Calu3 (cell line): ENCODE measurements around the gene LDLRAD3. TPM values are rescaled to one million over a fixed set of nuclear protein-coding genes. Genes with fewer than 3 reads are reported as not detected.

Experiments used
- Bru-seq: library from RNA; stranded (reverse); fragments of 400-500 nt; gene quantifications from one replicate; lab custom pipeline; 2021; lab: Mats Ljungman, UMichigan
- BruChase-seq, 2 experiments: library from RNA; stranded (reverse); fragments of 400-500 nt; gene quantifications; one replicate each; lab custom pipeline; 2021; lab: Mats Ljungman, UMichigan
- BruUV-seq: library from RNA; stranded (reverse); fragments of 400-500 nt; replicated peaks from 2 replicates; lab custom pipeline; 2021; lab: Mats Ljungman, UMichigan
- CTCF ChIA-PET: fragments of 300-600 bp; sonication (Branson Sonifier 250); formaldehyde crosslinking; loops from one replicate; lab custom pipeline; 2022; ENCODE audit warnings: antibody characterized with exemption; lab: Charles Lee
- DNase-seq: peaks from one replicate; pipeline ENCODE4 v3.0.0; 2022
- H3K27ac Mint-ChIP-seq: one replicate; pipeline ENCODE4 v1.8.0; 2022; ENCODE audit warnings: mixed read lengths; ENCODE audit not compliant: unreplicated experiment
- H3K27me3 Mint-ChIP-seq: one replicate; pipeline ENCODE4 v1.8.0; 2022; ENCODE audit warnings: mixed read lengths; ENCODE audit not compliant: unreplicated experiment
- H3K36me3 Mint-ChIP-seq: one replicate; pipeline ENCODE4 v1.8.0; 2022; ENCODE audit warnings: mild to moderate bottlenecking, moderate library complexity, mixed read lengths; ENCODE audit not compliant: insufficient read depth, unreplicated experiment
- H3K4me1 Mint-ChIP-seq: one replicate; pipeline ENCODE4 v1.8.0; 2022; ENCODE audit warnings: mild to moderate bottlenecking, low read depth, mixed read lengths; ENCODE audit not compliant: unreplicated experiment
- H3K4me3 Mint-ChIP-seq: one replicate; pipeline ENCODE4 v1.8.0; 2022; ENCODE audit warnings: mild to moderate bottlenecking, low read depth, moderate library complexity, mixed read lengths; ENCODE audit not compliant: unreplicated experiment
- H3K9me3 Mint-ChIP-seq: one replicate; pipeline ENCODE4 v1.8.0; 2022; ENCODE audit warnings: low read depth, mixed read lengths; ENCODE audit not compliant: unreplicated experiment
- CTCF ChIP-seq: fragments of 200-600 bp; IDR thresholded peaks from one replicate; pipeline ENCODE4 v1.8.0; 2022; ENCODE audit warnings: antibody characterized with exemption; ENCODE audit not compliant: unreplicated experiment
- intact Hi-C: fragments of 100-400 bp; cut with micrococcal nuclease; formaldehyde crosslinking; loops from one replicate; pipeline ENCODE4 v1.10.0; 2022; ENCODE audit not compliant: unreplicated experiment
- long read RNA-seq: library from polyadenylated mRNA; stranded (forward); transcript quantifications from one replicate; pipeline ENCODE4 v2.0.0, GENCODE V29; 2022
- total RNA-seq: library from RNA; stranded (reverse); gene quantifications from 2 replicates; pipeline ENCODE4 v1.2.3, GENCODE V29; 2022

LDLRAD3 gene
- total RNA-seq: 10.9 and 16.2 TPM in 2 replicates
- percentile 61 among the genes with signal in this experiment for Bru-seq, nascent RNA
- percentile 55 among the genes with signal in this experiment for BruChase-seq, experiment 1, labeled RNA remaining after a 6-hour chase
- BruChase-seq, experiment 2, labeled RNA remaining after a 2-hour chase: percentile 56 among the genes with signal in this experiment
- long read RNA-seq, transcript LDLRAD3-201 (6 exons, 3,798 nt): major isoform, 5 of 10 reads
- long read RNA-seq, partial matches to known transcripts: 1 of 10 reads
- long read RNA-seq, other reads (novel, unspliced or antisense): 2 of 10 reads

GRCh38 chr11:35943713-35944502 is at the start of gene LDLRAD3:
LDLRAD3 (plus strand) TSS chr11:35944062; CDS start chr11:35944099, 37 bp downstream.
- H3K27ac Mint-ChIP-seq: peak within 1 kb of the TSS; percentile 85
- CTCF ChIA-PET: no interaction called here
- BruUV-seq: no TSS peak
- intact Hi-C loops: loop anchor here (10.0 kb wide), 3 partner anchors 119 to 309 kb away; no protein-coding TSS in a partner anchor
- H3K4me3 Mint-ChIP-seq: peak within 1 kb of the TSS; percentile 96
- peaks cover 12% of the 10 kb centered on the region for H3K27me3 Mint-ChIP-seq
- H3K36me3 Mint-ChIP-seq: peaks cover 25% of the 10 kb centered on the region
- peaks cover 19% of the 10 kb centered on the region for H3K4me1 Mint-ChIP-seq
- peak; percentile 70 for DNase-seq
- TF ChIP-seq CTCF: no peak
- no peaks in the 10 kb centered on the region for H3K9me3 Mint-ChIP-seq

GRCh38 chr11:35897019-35897418 is 46.8 kb upstream of the LDLRAD3 start:
- no peaks in the 10 kb centered on the region for H3K36me3 Mint-ChIP-seq
- peaks cover 16% of the 10 kb centered on the region for H3K4me1 Mint-ChIP-seq
- no peak for TF ChIP-seq CTCF
- no peaks in the 10 kb centered on the region for H3K27me3 Mint-ChIP-seq
- H3K4me3 Mint-ChIP-seq: no peak overlapping the region
- CTCF ChIA-PET: no interaction called here
- BruUV-seq: no TSS peak
- intact Hi-C loops: no loop called here
- no peaks in the 10 kb centered on the region for H3K9me3 Mint-ChIP-seq
- DNase-seq: no peak
- no peak overlapping the region for H3K27ac Mint-ChIP-seq

GRCh38 chr11:35902961-35903360 is 40.9 kb upstream of the LDLRAD3 start:
- H3K27ac Mint-ChIP-seq: no peak overlapping the region
- H3K4me3 Mint-ChIP-seq: no peak overlapping the region
- DNase-seq: no peak
- CTCF ChIA-PET: no interaction called here
- peaks cover 16% of the 10 kb centered on the region for H3K4me1 Mint-ChIP-seq
- no TSS peak for BruUV-seq
- no peak for TF ChIP-seq CTCF
- no peaks in the 10 kb centered on the region for H3K9me3 Mint-ChIP-seq
- no peaks in the 10 kb centered on the region for H3K36me3 Mint-ChIP-seq
- no peaks in the 10 kb centered on the region for H3K27me3 Mint-ChIP-seq
- intact Hi-C loops: no loop called here

GRCh38 chr11:35905646-35906276 is 38.1 kb upstream of the LDLRAD3 start:
- no peak overlapping the region for H3K27ac Mint-ChIP-seq
- no peak for TF ChIP-seq CTCF
- peaks cover 26% of the 10 kb centered on the region for H3K4me1 Mint-ChIP-seq
- DNase-seq: no peak
- H3K9me3 Mint-ChIP-seq: no peaks in the 10 kb centered on the region
- CTCF ChIA-PET: no interaction called here
- no peaks in the 10 kb centered on the region for H3K36me3 Mint-ChIP-seq
- BruUV-seq: no TSS peak
- intact Hi-C loops: no loop called here
- H3K27me3 Mint-ChIP-seq: no peaks in the 10 kb centered on the region
- H3K4me3 Mint-ChIP-seq: no peak overlapping the region
